Mesodermal cell (in vitro differentiated cells): ENCODE results near the gene C3.
"Not testable (repeated sequence)": the region's sequence is repeated elsewhere in the genome, so short reads cannot be mapped to it uniquely, and the experiment has no call there.

Source experiments
- H3K27ac ChIP-seq: 2 replicates; pipeline ENCODE4 v1.7.0; 2013; ENCODE audit warnings: mild to moderate bottlenecking, low read depth, low read length, moderate library complexity; ENCODE audit not compliant: severe bottlenecking
- H3K36me3 ChIP-seq: 2 replicates; pipeline ENCODE4 v1.7.1; 2013; ENCODE audit warnings: mild to moderate bottlenecking, low read length, moderate library complexity; ENCODE audit not compliant: control insufficient read depth, insufficient read depth
- H3K4me1 ChIP-seq: one replicate; pipeline ENCODE4 v1.7.1; 2013; ENCODE audit warnings: mild to moderate bottlenecking, low read length; ENCODE audit not compliant: insufficient read depth, control insufficient read depth, poor library complexity, severe bottlenecking
- H3K4me3 ChIP-seq: 2 replicates; pipeline ENCODE4 v1.7.0; 2013; ENCODE audit warnings: low read length, control low read depth, mild to moderate bottlenecking; ENCODE audit not compliant: insufficient read depth, poor library complexity, severe bottlenecking; ENCODE audit errors: extremely low read depth
- H3K9me3 ChIP-seq: 2 replicates; pipeline ENCODE4 v1.7.1; 2013; ENCODE audit warnings: mild to moderate bottlenecking, low read length, moderate library complexity; ENCODE audit not compliant: control insufficient read depth
- WGBS, 2 experiments: methylation state at CpG; one replicate each; pipeline ENCODE4 v1.1.5; 2013; ENCODE audit warnings: missing lambda C conversion rate in 2 of 2; ENCODE audit not compliant: insufficient coverage in 2 of 2; 5-methylcytosine and 5-hydroxymethylcytosine counted together

The C3 gene

GRCh38 chr19:6760606-6761005 is 40.2 kb upstream of the C3 start:
- 94 to 95% methylated on average over 15 to 16 of the region's 17 CpGs for WGBS, 2 experiments
- no peaks in the 10 kb centered on the region for H3K36me3 ChIP-seq
- H3K4me3 ChIP-seq: no peak overlapping the region
- H3K4me1 ChIP-seq: peaks cover 4% of the 10 kb centered on the region
- no peak overlapping the region for H3K27ac ChIP-seq
- H3K9me3 ChIP-seq: no peaks in the 10 kb centered on the region

GRCh38 chr19:6754653-6755463 is 34.4 kb upstream of the C3 start:
- H3K9me3 ChIP-seq: no peaks in the 10 kb centered on the region
- no peak overlapping the region for H3K27ac ChIP-seq
- no peaks in the 10 kb centered on the region for H3K4me1 ChIP-seq
- H3K36me3 ChIP-seq: peaks cover 39% of the 10 kb centered on the region
- 96 to 97% methylated on average over 15 to 18 of the region's 23 CpGs for WGBS, 2 experiments
- H3K4me3 ChIP-seq: no peak overlapping the region

GRCh38 chr19:6754136-6754535 is 33.7 kb upstream of the C3 start:
- 97% methylated on average over 19 to 22 of the region's 22 CpGs for WGBS, 2 experiments
- Histone ChIP-seq H3K36me3 (peaks cover 46% of the 10 kb centered on the region), H3K9me3 (no peaks in the 10 kb centered on the region), H3K27ac (no peak overlapping the region), H3K4me3 (no peak overlapping the region), H3K4me1 (no peaks in the 10 kb centered on the region)

GRCh38 chr19:6753178-6754031 is 33.0 kb upstream of the C3 start:
- Histone ChIP-seq H3K4me3 (no peak overlapping the region), H3K36me3 (peaks cover 54% of the 10 kb centered on the region)

GRCh38 chr19:6752256-6753177 is 32.1 kb upstream of the C3 start:
- Histone ChIP-seq H3K4me1 (no peaks in the 10 kb centered on the region), H3K9me3 (no peaks in the 10 kb centered on the region), H3K4me3 (no peak overlapping the region), H3K27ac (no peak overlapping the region), H3K36me3 (peaks cover 62% of the 10 kb centered on the region)
- 89 to 94% methylated on average over 28 to 41 of the region's 50 CpGs for WGBS, 2 experiments

More at GRCh38 chr19:6753178-6754031, 33.0 kb upstream of the C3 start:
- H3K9me3 ChIP-seq: no peaks in the 10 kb centered on the region
- no peak overlapping the region for H3K27ac ChIP-seq
- H3K4me1 ChIP-seq: no peaks in the 10 kb centered on the region
- 86 to 89% methylated on average over 42 to 50 of the region's 50 CpGs for WGBS, 2 experiments

- Histone ChIP-seq H3K9me3 (no peaks in the 10 kb centered on the region), H3K4me1 (no peaks in the 10 kb centered on the region), H3K27ac (no peak overlapping the region), H3K36me3 (peaks cover 76% of the 10 kb centered on the region), H3K4me3 (no peak overlapping the region)
- WGBS, 2 experiments: 95 to 97% methylated on average over 11 to 12 of the region's 16 CpGs
Observed at GRCh38 chr19:6751189-6751588, 30.7 kb upstream of the C3 start.

GRCh38 chr19:6750062-6750461 is 29.6 kb upstream of the C3 start:
- H3K36me3 ChIP-seq: peaks cover 85% of the 10 kb centered on the region

GRCh38 chr19:6748543-6748942 is 28.1 kb upstream of the C3 start:
- whole genome bisulfite sequencing, 2 experiments: 96 to 97% methylated on average over 9 to 10 of the region's 10 CpGs
- not testable (repeated sequence) for H3K9me3 ChIP-seq, H3K27ac ChIP-seq, H3K4me3 ChIP-seq
- Histone ChIP-seq H3K36me3 (peaks cover 94% of the 10 kb centered on the region), H3K4me1 (peaks cover 17% of the 10 kb centered on the region)

More at GRCh38 chr19:6750062-6750461, 29.6 kb upstream of the C3 start:
- Histone ChIP-seq H3K9me3 (no peaks in the 10 kb centered on the region), H3K4me3 (no peak overlapping the region), H3K27ac (no peak overlapping the region), H3K4me1 (peaks cover 3% of the 10 kb centered on the region)
- 96 to 97% methylated on average over 15 to 17 of the region's 20 CpGs for WGBS, 2 experiments

GRCh38 chr19:6745965-6746364 is 25.5 kb upstream of the C3 start:
- WGBS, 2 experiments: 94% methylated on average over 10 to 12 of the region's 24 CpGs
- Histone ChIP-seq H3K27ac (no peak overlapping the region), H3K4me3 (no peak overlapping the region), H3K4me1 (peaks cover 28% of the 10 kb centered on the region), H3K36me3 (peaks cover 87% of the 10 kb centered on the region), H3K9me3 (no peaks in the 10 kb centered on the region)
